Fibroblast of gingiva (primary cell): ENCODE results near the gene VPS35.
"Not testable (repeated sequence)": the region's sequence is repeated elsewhere in the genome, so short reads cannot be mapped to it uniquely, and the experiment has no call there.

Source experiments
- DNase-seq: peaks from one replicate; pipeline ENCODE4 v3.0.0-alpha.2; 2011; ENCODE audit warnings: low read depth

Gene VPS35

DNA sequence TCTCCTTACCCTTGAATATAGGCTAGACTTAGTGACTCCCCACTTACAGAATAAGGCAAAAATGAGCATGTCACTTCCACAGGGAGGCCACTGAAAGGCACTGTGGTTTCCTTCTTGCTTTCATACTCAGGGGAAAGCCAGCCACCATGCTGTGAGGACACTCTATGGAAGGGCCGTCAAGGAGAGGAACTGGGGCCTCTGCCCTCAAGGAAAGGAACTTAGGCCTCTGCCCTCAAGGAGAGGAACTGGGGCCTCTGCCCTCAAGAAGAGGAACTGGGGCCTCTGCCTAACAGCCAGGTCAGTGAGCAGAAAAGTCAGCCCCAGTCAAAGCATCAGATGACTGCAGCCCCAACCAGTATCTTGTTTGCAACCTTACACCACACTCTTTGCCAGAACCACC lies 30.1 kb downstream of the VPS35 start:
- DNase-seq = no peak

DNA sequence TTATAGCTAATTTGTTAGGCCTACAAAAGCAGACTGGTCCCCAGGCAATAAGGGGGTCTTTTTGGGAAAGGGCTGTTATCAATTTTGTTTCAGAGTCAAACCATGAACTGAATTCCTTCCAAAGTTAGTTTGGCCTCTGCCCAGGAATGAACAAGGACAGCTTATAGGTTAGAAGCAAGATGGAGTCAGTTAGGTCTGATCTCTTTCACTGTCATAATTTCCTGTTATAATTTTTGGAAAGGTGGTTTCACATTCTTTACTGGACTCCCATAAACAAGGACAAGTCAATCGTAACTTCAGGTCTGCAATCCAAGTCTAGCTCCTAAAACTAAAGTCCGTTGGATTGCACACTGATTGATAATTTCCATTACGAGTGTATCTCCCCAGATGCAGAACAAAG lies 37.7 kb downstream of the VPS35 start:
- no peak for DNase-seq

DNA sequence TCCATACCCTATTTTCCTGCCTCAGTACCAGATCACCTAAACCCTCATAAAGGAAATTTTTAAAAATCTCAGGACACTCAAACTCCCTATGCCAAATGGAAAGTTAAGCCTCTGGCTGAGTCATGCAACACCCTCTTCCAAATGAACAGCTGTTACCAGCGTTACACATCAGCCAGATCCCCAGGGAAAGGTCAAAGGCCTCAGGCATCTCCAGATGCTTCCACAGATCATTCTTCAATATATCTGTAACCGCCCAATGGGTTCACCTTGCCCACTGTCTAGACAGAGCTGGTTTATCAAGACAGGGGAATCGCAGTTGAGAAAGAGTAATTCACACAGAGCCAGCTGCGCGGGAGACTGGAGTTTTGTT lies 38.7 kb downstream of the VPS35 start:
- DNase-seq = peak; percentile 66

DNA sequence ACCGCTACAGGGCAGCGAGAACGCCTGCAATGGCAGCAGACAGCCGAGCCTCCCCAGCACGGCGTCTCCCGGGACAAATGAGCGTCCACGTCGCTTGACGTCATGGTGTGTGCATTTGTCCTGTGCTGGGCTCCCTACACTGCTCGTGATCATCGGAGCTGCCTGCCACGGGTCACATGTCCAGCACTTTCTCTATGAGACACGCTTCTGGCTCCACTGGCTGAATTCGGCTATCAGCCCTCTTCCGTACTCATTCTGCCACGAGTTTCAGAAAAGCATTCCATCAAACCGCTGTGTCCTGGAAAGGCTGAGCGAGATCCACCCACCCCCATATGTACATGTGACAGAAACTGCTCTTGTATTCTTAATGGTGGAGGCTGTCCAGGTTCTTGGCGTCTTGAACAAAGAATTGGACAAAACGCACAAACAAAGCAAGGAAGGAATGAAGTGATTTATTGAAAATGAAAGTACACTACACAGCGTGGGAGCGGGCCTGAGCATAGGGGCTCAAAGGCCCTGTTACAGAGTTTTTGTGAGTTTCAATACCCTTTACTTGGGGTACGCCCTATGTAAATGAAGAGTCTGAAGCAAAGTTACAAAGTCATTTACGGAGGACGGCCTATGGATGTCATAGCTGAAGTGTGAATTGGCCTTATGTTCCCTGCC lies 39.3 kb downstream of the VPS35 start:
- DNase-seq = no peak

DNA sequence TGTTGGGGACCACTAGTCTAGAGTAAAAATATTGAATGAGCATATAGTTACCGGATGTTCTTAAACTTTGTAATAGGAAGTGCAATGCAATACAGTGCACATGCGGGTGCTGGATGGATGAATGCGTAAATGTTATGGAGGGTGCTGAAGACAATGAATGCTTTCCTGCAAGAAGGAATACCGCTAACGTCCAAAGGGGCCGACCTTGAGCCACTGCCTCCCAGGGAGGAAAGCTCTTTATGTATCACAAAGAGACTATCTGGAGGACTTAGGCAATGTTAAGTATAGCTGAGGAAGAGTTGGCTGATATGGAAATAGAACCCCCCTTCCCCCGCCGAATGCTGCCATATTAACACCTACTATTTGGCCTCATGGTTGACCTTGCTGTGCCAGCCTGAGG lies 40.3 kb downstream of the VPS35 start:
- no peak for DNase-seq

DNA sequence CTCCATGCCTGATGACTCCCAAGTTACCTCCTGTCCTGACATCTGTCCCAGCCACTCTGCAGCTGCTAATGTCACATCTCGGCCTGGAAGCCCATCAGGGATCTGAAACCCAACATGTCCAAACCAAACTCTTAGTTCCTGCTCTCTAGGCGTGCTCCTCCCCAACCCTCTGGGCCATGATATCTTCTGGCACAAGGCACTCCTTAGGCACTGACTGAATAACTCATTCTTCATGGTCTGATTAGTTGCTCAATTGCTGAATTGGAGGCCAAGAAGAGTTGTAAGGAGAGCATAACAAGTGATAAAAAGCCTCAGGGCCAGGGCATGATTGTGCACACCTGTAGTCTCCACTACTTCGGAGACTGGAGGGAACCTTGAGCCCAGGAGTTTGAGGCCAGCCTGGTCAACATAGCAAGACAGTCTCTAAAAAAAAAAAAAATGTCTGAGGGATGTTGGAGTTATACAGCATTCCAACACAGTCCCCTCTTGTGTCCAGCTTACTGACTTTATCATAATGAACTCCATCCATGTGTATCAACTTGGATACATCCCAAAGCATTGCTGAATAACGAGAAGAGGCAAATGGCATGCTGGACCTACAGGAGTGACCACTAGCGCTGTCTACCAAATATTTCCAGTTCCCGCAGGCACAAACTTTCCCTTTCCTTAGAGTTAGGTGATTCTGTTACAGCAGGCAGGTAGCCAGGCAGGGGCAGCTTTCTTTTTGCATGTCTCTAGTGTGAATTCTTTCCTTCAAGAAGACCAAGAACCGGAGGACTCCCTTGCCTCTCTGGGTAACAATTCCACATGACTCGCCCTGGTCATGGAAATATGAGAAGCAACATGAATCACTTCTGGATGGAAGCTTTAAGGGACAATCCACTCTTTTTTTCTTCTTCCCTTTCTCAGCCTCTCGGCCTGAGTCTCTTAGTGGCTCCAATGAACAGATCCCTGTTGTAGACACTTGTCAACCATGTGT lies 49.7 kb downstream of the VPS35 start:
- peak; percentile 12 for DNase-seq

DNA sequence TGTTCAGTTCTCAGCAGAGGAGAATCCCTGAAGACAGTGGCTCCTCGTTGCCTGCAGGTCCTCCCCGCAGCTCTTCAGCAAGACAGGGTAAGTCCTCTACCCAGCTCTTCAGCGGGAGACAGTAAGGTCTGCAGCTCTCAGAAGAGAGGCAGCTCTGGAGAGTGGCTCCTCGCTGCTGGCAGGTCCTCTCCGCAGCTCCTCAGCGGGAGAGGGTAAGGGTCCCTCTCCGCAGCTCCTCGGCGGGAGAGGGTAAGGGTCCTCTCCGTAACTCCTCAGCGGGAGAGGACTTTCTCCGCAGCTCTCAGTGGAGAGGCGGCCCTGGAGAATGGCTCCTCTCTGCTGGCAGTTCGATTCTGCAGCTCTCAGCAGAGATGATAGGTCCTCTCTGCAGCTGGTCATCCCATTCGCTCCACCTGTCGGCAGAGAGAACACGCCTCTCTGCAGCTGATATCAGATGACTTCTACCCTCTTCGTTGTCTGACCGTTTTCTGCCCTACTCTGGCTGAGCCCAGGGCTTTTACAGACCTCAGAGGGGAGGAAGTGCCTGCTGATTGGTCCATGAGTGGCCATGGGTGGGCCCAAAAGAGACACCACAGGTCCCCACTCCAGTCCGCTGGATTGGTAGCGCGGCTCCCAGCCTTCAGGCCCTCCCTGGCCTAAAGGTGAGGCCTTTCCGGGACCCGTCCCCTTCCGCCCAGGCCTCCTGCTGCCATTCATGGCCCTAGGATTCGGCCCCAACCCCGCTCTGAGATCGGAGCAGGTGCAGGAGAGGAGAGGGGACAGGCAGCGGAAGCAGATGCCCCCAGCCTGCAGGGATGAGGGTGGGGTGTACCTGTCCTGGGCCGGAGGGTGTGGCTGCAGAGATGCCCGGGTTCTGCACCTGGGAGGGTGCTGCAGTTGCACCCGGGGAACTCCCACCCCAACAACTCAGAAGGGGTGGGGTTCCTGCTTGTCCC lies 55.9 kb downstream of the VPS35 start:
- DNase-seq = no peak

DNA sequence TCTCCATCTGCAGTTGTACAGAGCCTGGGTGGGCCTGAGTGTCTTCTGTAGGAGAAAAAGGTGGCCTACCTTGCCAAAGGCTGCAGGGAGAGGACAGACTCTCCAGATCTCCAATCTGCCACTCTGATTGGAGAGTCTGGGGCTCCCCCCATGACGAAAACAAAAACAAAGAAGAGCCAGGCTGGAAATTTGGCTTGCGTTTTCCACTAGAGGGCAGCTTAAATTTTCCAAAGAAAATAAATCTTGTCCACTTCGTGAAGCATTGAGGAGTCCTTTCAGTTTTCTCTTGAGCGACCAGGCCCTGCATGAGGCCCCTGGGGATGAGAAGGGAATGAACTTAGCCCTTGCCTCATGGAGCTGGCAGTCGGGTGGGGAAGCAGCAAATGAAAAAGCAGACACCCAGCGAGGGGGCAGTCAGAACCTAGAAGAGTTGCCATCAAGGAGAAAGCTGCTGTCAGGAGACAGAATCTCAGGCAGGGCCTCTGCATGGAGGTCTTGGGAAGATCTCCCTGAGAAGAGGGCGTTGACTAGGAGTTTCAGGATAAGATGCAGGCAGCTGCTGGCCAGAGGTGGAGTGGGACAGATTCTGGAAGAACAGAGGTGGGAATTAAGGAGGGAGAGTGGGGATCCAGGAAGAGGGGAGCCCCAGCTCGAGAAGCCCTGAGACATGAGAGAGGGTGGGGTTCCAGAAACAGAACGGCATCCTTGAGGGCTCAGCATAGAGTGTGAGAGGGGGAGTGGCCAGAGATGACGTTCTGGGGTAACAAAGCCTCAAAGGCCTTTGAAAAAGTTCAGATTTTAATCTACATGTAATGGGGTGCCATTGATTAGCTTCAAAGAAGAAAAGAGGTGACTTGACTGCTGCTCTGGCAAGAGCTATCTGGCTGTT lies 59.4 kb downstream of the VPS35 start:
- peak; percentile 67 for DNase-seq

DNA sequence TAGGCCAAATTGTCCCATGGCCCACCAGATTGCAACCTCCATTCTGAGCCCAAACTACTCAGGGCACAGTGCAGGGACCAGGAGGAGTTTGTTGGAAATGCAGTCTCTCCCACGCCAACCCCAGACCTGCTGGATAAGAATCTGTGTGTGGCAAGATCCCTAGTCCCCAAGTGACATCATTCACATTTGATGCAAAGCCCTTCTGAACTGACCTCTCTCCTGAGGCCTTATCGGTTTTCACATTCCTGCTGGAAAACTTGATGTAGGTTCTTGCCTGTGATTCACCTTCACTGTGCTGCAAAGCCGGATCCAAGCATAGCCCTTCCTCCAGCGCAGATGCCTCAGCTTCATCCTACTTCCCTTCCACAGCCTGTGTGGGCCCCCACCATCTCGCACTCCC lies 61.2 kb downstream of the VPS35 start:
- no peak for DNase-seq

DNA sequence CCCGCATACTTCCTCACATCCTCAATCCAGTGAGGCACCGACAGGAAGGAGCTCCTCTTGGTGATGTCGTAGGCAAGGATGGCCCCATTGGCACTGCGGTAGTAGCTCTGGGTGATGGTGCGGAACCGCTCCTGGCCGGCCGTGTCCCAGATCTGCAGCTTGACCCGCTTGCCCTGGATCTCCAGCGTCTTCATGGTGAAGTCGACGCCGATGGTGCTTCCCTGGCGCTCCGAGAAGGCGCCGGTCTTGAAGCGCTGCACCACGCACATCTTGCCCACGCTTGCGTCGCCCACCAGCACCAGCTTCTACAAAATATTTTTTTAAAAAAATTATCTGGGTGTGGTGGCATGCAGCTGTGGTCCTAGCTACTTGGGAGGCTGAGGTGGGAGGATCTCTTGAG lies 62.3 kb downstream of the VPS35 start:
- DNase-seq = not testable (repeated sequence)

DNA sequence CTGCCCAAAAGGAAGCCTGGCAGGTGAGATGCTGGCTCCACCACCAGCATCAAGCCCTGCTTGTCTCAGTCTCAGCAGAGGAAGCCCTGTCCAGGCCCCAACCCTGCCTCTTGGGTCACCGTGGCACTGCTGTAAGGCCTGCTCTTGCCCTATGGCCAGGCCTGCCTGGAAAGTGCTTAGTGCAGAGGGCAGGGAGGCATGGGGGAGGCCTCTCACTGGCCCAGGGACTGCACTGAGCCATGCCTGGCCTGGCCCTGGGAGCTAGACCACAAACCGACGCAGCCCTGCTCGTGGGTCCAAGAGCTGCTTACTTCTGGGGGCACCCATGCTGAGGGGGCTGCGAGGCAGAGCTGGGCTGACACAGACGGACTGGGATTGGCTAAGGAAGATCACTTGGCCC lies 64.1 kb downstream of the VPS35 start:
- not testable (repeated sequence) for DNase-seq

DNA sequence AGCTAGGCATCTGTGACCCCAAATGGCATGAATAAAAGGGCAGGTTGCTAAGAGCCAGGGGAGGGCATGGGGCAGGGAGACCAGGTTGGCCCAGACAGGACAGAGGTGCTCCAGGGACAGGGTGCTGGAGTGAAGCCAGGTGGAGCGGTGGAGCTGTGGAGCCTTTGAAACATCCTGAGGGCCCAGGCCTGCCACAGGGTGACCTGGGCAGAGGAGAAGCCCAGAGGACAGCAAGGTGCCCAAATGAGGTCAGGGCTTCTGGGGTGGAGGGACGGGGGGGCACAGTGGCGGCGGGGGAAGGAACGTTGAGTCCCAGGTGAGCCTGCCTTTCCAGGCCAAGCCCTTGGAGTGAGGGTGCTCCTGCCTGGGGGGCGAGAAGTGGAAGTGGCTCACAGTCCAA lies 65.3 kb downstream of the VPS35 start:
- not testable (repeated sequence) for DNase-seq

DNA sequence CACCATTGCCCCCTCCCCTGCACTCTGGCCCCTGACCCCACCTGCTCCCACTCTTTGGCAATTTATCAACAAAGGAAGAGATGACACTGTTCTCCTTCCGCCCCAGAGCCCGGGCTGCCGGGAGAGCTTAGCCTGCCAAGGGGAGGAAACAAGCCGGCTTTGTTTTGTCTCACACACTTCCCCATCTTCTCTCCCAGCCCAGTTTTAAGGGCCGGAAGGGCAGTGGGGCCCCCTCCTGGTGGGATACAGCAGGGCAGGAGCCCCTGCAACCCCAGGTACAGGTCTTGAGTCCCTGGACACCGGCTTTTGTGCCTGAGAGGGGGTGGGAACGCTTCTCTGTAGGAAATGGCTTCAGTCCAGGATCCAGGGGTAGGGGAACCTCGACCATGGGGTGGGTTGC lies 65.7 kb downstream of the VPS35 start:
- DNase-seq = not testable (repeated sequence)

DNA sequence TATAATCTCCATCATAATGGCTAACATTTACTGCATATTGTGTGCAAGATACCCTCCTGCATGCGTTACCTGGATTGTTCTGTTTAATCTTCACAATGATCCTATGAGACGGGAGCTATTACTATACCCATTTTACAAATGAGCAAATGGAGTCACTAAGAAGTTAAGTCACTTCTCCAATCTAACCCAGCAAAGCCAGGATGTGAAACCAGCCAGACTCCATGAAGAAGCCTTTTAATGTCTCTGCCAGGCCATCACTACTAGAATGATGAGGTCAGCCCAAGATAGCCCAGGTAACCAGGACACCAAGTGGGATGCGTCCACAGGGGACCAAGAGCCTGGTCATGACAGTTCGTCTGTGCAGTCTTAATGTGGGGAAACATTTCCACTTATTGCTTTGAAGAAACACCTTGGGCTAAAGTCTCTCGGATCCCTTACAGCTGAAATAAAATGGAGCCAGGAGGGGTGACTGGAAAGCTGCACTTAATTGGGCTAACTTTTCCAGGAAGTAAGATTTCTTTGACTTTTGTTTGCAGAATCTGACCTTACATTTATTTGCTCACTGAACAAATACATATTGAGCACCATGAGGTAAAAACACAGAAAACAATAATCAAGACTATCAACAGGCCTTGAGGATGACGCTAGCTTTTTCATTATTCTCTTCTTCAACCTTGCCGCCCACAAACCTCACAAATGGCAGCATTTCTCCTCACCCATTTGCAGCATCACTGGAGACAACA lies 66.9 kb downstream of the VPS35 start:
- no peak for DNase-seq

DNA sequence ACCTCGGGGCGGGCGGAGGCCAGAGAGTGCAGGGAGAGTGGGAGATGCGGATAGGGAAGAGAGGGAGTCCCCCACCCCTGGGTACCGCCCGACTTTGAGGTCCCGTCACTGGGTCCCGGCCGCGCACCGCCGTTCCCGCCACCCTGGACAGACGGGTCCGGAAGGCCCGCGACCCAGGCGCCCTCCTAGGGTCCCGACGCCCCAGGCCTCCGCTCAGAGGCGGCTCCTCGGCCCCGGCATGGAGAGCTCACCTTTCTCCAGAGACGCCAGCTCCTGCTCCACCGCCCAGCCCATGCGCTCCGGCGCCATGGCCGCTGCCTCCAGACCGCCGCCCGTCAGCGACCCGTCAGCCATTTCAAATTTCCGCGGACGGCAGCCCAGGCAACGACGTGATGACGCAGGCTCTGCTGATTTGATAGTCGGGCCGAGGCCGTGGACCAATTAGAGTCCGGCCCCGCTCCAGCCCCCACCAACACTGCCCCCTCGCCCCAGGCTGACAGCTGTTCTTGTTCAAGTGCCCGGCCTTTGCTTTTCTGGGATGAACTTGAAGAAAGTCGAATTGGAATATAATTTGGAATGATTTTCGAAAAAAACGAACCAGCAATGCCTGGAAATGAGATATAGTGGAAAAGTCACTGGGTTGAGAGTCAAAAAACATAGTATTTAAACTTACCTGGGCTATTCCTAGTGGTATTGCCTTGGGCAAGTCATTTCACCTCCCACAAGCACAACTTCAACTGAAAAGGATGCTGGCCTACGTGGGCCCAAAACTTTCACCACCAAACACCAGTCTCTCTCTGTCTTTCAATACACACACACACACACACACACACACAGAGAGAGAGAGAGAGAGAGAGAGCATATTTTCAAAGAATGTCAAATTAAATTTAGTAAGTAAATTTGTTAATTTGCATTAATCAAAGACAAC lies 67.7 kb downstream of the VPS35 start, which contains the start of gene SHCBP1:
Gene SHCBP1 (minus strand): TSS at position 374 of the 928 bp plus-strand sequence. CDS start 20 bp downstream, at position 354.
- peak; percentile 88 for DNase-seq

DNA sequence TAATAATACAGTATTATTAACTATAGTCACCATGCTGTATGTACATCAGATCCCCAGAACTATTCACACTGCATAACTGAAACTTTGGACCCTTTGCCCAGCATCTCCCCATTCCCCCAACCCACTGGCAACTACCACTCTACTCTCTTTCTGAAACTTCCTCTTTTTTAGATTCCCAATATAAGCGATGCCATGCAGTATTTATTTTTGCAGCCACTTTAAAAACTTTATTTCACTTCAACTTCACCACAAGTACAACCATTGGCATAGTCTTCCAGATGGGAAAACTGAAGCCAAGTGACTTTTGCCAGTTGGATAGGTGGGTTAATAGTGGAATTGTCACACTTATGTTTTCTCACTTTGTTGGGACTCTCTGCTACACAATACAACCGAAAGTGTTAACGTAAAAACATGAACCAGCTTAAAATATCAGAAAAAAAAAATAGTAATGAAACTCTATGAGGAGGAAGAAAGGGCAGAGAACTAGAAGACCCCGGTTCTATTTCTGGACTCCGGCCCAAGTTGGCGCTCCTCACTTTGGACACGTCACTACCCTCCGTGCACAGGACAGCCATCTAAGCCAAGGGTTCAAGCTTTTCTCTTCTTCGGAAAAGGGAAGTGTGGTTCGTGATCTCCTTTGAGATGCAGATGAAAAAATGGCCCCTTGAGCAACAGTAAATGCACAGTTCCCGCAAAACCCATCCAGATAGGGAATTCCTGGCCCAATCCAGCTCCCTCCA lies 68.5 kb downstream of the VPS35 start:
- DNase-seq = no peak

DNA sequence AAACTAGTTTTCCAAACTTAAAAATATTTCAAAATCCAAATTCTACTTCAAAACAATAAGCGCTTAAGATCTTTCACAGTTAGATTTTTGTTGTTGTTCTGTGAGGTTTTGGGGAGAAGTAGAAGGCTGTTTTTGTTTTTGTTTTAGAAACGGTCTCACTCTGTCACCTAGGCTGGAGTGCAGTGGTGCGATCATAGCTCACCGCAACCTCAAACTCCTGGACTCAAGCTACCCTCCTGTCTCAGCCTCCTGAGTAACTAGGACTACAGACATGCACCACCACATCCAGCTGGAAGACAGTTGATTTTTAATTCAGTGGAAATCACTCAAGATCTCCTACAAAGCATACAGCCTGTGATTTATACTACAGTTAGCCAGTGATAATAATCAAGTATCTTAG lies 70.5 kb downstream of the VPS35 start:
- DNase-seq = no peak

DNA sequence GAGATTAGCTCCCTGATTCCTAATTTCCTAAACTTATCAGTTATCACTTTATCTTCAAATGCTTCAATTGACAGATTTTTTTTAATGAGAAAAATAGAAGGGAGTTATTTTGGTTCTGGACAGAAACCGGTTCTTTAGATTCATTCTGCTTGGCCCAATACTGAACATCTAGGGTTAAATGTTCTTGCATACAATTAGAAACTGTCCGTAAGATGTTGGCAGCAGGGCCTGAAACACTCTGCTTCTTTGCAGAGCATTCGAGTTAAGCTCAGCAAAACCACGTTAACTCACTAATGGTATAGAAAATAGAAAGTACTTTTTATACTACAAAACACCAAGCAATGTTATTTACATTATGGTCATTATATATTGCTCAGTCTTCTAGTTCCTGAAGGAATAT lies 75.0 kb downstream of the VPS35 start:
- DNase-seq = no peak

DNA sequence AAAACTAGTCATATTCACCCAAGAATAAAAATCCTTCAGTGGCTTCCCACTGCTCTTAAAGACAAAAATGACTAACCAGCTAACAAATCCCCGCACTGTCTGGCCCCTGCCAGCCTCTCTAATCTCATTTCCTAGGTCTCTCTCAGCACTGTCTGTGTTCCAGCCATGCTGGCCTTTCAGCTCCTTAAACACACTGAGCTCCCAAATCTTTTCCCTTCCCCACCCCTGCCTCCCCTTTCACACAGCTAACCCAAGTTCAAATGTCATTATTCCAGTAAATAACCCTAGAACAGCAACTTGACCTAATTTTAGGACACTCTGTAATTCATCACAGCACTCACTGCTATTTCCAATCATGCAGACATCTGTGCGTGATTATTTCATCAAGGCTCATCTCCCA lies 75.6 kb downstream of the VPS35 start:
- DNase-seq = peak; percentile 24
